ENCODE data around the gene PCMTD2. TPM values are rescaled to one million over a fixed set of nuclear protein-coding genes. Genes with fewer than 3 reads are reported as not detected.

Gene PCMTD2
- total RNA-seq, 1 donor from 2014 or later, result 111 TPM

GRCh38 chr20:64269604-64270411, 14.3 kb downstream of the PCMTD2 start:
- Mint-ChIP-seq H3K4me1 (peaks cover 7% of the 10 kb centered on the region), H3K9me3 (peaks cover 3% of the 10 kb centered on the region), H3K27me3 (ENCODE audit: low read depth) (no peaks in the 10 kb centered on the region), H3K36me3 (peaks cover 37% of the 10 kb centered on the region), H3K4me3 (no peak overlapping the region), H3K27ac (no peak overlapping the region)
- no peak for DNase-seq (ENCODE audit: low spot score in 2 of 2, unreplicated experiment in 2 of 2)
- no peak for TF ChIP-seq CTCF (IDR thresholded peaks at IDR 0.05; ENCODE audit: unreplicated experiment)

- Mint-ChIP-seq H3K9me3 (peaks cover 3% of the 10 kb centered on the region), H3K27ac (no peak overlapping the region)
These were observed 16.1 kb downstream of the PCMTD2 start for GRCh38 chr20:64271636-64272035.

GRCh38 chr20:64273109-64273508, 17.6 kb downstream of the PCMTD2 start:
- Mint-ChIP-seq H3K4me1 (no peaks in the 10 kb centered on the region), H3K27me3 (ENCODE audit: low read depth) (no peaks in the 10 kb centered on the region), H3K36me3 (peaks cover 40% of the 10 kb centered on the region), H3K27ac (no peak overlapping the region), H3K9me3 (peaks cover 3% of the 10 kb centered on the region), H3K4me3 (no peak overlapping the region)
- DNase-seq (ENCODE audit: low spot score in 2 of 2, unreplicated experiment in 2 of 2), result no peak
- TF ChIP-seq CTCF (IDR thresholded peaks at IDR 0.05; ENCODE audit: unreplicated experiment), result no peak

More at GRCh38 chr20:64271636-64272035, 16.1 kb downstream of the PCMTD2 start:
- Mint-ChIP-seq H3K4me3 (no peak overlapping the region), H3K36me3 (peaks cover 37% of the 10 kb centered on the region), H3K4me1 (no peaks in the 10 kb centered on the region), H3K27me3 (ENCODE audit: low read depth) (no peaks in the 10 kb centered on the region)
- DNase-seq (ENCODE audit: low spot score in 2 of 2, unreplicated experiment in 2 of 2), result no peak
- TF ChIP-seq CTCF (IDR thresholded peaks at IDR 0.05; ENCODE audit: unreplicated experiment), result no peak

- peaks cover 16% of the 10 kb centered on the region for H3K36me3 Mint-ChIP-seq
- peaks cover 2% of the 10 kb centered on the region for H3K27me3 Mint-ChIP-seq (ENCODE audit: low read depth)
- no peak overlapping the region for H3K4me3 Mint-ChIP-seq
- TF ChIP-seq CTCF (IDR thresholded peaks at IDR 0.05; ENCODE audit: unreplicated experiment), result no peak
- H3K4me1 Mint-ChIP-seq, result no peaks in the 10 kb centered on the region
- no peak overlapping the region for H3K27ac Mint-ChIP-seq
- no peaks in the 10 kb centered on the region for H3K9me3 Mint-ChIP-seq
- no peak for DNase-seq (ENCODE audit: low spot score in 2 of 2, unreplicated experiment in 2 of 2)
These were observed 21.3 kb downstream of the PCMTD2 start for GRCh38 chr20:64276817-64277216.

- H3K9me3 Mint-ChIP-seq, result no peaks in the 10 kb centered on the region
- no peak overlapping the region for H3K4me3 Mint-ChIP-seq
- H3K27me3 Mint-ChIP-seq (ENCODE audit: low read depth), result peaks cover 3% of the 10 kb centered on the region
- H3K36me3 Mint-ChIP-seq, result peaks cover 15% of the 10 kb centered on the region
- no peaks in the 10 kb centered on the region for H3K4me1 Mint-ChIP-seq
- H3K27ac Mint-ChIP-seq, result no peak overlapping the region
- DNase-seq (ENCODE audit: low spot score in 2 of 2, unreplicated experiment in 2 of 2), result no peak
- no peak for TF ChIP-seq CTCF (IDR thresholded peaks at IDR 0.05; ENCODE audit: unreplicated experiment)
These were observed 22.2 kb downstream of the PCMTD2 start for GRCh38 chr20:64277571-64278316.
